HG02981 (cell line): Measurements from ENCODE around the gene MARCHF9.
A peak's percentile ranks its signal among the peaks of the same experiment; 100 is the strongest.

Experiments used
- ATAC-seq: cut with Tn5 transposase; IDR thresholded peaks from one replicate; pipeline ENCODE4 v1.9.1; 2021; ENCODE audit warnings: mild to moderate bottlenecking, moderate library complexity; ENCODE audit not compliant: unreplicated experiment

MARCHF9 gene

DNA sequence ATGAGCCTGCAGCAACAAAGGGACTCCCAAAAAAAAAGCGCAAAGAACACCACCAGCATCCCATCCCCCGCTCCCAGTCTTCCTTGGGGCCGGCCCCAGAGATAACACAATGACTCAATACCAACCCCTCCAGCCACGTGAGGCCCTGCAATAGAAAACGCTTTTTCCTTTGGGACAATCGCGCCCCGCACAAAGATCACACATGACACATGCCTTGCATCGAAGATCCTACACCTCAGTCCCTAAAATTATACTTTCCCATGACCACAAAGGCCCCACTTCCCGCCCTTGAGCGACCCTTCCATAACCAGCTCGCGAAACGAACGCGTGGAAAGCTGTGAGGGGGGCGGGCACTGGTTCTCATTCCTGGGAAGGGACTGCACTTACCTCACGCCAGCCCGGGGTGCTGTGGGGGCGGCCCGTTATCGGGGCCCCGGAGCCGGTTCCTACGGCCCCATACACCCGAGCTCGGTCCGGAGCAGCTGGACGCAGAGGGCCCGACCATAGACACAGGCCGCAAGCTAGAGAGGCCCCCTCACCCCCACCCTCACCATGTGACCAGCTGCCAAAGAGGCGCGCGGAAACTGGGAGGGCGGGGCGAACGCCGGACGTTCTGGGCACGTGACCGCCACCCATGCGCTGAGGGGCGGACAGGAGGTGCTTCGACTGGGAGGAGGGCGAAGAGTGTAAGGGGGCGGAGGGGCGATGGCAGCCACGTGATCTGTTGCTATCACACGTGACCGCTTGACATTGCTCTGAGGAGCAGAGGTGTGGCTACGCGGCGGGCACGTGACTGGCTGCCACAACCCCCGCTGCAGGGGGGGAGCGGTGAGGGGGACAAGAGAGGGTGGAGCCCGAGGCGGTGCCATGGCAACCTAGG, 2.9 kb upstream of the MARCHF9 start, which contains the start of gene CDK4:
CDK4 (minus strand) TSS at position 523 of the 880 bp plus-strand sequence. CDS start 593 bp downstream, outside the sequence.
- ATAC-seq, result peak; percentile 71

DNA sequence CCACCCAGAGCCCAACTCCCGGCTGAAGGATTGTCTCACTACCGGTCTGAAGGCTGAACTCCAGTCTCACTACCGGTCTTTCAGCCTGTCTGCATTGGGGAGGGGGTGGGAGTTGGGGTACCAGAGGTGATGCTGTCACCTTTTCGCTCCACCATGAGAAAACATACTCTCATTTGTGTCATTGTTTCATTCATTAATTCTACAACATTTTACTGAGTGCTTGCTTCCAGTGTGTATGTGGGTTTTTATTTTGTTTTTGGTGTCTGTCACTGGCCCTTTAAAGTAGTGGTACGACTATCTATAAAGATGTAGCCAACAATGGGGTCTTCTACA, 2.3 kb upstream of the MARCHF9 start:
- no peak for ATAC-seq

DNA sequence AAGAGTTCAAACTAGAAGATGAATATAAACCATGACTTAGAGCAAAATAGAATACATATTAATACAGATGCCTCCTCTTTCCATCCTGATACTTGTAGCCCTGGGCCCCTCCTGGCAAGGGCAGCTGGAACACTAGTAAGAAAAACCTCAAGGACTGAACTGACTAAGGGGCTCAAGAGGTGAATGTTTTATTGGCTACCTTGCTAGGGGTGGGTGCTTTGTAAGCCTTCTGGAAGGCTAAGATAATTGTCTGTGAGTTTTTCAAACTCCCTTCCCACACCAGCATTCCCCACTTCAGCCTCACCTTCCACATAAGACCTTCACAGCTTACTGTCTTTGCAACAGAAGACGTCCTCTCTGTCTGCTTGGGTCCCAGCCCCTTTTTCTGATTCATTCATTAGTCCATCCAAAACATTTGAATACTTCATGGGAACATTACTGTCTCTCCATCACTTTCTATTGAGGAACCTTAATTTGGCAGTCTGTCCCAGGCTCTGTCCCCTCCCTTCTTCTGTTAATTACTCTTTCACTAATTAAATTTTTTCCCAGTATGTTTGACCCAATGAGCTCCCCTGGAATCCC, 1.1 kb upstream of the MARCHF9 start:
- ATAC-seq, result no peak

DNA sequence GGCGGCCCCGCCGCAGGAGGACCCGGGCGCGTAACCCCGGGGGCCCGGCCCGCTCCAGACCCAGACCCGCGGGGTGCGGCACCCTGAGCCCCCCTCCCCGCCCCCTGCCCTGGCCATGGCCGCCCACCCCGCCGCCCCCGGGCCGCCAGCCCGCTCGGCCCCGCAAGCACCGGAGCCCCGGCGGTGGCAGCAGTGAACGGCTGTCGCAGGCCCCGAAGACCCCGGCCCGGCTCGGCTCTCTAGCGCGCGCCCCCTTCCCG, 221 bp downstream of the MARCHF9 start:
- ATAC-seq, result no peak

DNA sequence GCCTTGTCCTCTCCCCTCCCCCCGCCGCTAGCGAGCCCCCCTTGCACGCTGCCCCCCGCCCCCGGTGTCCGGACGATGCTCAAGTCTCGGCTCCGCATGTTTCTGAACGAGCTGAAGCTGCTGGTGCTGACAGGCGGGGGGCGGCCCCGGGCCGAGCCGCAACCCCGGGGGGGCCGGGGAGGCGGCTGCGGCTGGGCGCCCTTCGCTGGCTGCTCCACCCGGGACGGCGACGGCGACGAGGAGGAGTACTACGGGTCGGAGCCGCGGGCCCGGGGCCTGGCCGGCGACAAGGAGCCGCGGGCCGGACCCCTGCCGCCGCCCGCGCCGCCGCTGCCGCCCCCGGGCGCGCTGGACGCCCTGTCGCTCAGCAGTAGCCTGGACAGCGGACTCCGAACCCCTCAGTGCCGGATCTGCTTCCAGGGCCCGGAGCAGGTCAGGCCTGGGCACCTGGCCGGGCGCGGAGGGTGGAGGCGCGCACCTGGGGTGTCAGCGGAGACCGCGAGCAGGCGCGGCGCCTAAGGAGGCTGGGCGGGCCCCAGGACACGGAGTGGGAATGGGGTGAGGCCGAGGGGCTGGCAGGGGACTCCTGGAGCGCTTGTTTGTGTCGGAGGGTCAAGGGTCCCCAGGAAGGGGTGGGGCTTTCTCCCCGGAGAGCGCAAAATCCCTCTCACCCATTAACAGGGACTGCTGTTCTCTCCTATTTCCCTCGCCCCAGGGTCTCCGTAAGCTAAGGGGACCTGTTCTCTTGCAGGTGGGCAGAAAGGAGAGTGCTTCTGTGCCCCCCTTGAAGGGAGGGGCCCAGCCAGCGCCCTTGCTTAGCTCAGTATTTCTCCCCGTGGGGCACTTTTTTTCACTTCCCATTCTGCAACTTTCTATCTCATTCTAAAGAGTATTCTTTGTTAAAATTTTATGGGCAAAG, 810 bp downstream of the MARCHF9 start:
- no peak for ATAC-seq

DNA sequence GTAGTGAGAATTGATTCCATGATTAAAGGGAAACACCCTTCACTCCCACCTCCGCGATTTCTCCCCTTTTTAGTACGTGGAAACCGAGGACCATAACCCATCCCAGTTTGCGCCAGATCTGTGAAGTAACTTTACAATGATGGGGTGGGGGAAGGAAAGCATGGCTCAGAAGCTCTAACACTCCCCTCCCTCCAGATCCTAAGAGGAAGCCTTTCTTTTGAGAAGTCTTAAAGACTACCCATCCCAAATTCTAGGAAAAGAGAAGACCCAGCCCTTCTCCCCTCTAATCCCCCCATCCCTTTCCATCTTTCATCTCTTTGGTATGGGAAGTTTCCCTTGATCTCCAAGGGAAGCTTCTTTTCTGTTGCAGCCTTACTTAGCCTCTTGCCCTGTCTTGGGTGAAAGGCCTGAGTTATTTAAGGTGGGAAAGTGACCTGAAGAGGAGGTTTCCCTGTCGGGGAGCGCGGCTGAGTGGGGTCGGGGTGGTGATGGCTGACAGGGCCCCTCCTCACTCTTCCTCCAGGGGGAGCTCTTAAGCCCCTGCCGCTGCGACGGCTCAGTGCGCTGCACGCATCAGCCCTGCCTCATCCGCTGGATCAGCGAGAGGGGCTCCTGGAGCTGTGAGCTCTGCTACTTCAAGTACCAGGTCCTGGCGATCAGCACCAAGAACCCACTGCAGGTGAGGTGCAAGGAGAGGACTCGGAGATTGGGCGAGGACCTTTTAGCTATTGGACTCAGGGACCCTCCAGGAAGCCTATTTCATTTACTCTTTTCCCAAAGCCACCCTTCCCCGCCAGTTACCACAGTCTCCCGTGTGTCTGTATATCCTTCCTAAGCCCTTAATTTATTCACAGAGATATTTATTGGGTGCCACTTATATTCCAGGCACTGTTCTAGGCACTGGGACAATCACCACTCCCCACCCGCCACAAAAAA, 1.8 kb downstream of the MARCHF9 start:
- ATAC-seq, result peak; percentile 21

DNA sequence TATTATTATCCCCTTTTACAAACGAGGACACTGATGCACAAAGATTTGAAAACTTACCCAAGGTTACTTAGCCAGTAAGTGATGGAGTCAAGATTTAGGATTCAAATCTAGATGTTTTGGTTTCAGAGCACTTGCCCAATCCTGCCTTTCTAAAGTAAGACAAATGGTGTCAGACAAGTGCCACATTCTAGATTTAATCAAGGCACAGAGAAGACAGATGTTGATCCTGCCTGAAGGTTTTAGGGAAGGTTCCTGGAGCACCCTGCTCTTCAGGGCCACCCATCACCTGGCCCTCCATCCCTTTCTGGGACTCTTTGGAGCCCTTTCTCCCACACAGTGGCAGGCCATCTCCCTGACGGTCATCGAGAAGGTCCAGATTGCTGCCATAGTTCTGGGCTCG, 2.9 kb downstream of the MARCHF9 start:
- no peak for ATAC-seq

DNA sequence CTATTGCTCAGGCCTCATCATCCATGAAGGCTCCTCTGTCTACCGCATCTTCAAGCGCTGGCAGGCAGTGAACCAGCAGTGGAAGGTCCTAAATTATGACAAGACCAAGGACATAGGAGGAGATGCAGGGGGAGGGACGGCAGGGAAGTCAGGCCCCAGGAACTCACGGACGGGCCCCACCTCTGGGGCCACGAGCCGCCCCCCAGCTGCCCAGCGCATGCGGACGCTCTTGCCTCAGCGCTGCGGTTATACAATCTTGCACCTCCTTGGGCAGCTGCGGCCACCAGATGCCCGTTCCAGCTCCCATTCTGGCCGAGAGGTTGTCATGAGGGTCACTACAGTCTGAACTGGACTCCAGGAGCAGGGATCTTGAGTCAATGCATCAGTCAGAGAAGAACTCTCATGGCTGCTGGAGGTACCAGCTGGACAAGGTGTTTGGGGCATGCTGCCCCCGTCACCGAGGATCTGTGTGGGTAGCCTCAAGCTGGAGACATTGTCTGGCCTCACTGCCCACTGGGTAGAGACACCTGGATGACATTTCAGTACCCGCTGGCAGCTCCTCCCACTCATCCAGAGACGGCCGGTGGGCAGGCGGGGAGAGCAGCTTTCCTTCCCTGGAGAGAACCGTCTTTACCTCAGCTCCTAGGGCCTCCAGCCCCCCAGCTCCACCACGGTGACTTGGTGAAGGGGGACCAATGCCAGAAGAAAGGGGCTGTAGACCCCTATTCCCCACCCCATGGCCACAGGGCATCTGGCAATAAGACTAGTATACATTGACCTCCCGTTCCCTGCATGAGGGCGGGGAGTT, 3.9 kb downstream of the MARCHF9 start:
- ATAC-seq, result no peak

DNA sequence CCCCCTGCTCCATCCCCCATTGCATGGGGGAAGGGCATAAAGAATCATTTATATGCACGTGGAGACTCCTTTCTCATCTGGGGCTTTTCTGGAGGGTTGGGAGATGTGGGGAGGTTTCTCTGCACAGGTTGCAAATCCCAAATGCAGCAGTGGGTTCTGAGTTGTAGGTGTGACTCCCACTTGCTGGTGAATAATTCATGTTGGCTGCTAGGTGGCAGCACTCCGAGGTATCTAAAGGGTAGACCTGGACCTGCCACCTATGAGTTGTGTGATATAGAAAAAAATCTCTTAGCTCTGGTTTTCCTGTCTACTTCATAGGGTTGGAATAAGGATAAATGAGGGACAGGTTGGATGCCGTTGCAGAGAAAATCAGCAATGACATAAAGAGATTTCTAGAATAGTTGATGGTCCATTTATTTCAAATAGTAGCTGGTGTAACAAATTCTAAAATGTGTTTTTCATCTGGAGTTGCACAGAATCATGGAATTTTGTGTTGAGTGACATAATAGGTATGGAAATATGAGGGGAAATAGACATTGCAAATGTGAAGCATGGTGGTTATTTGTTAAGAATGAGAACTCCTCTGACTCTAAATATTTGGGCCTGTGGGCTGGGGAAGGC, 4.6 kb downstream of the MARCHF9 start:
- no peak for ATAC-seq

DNA sequence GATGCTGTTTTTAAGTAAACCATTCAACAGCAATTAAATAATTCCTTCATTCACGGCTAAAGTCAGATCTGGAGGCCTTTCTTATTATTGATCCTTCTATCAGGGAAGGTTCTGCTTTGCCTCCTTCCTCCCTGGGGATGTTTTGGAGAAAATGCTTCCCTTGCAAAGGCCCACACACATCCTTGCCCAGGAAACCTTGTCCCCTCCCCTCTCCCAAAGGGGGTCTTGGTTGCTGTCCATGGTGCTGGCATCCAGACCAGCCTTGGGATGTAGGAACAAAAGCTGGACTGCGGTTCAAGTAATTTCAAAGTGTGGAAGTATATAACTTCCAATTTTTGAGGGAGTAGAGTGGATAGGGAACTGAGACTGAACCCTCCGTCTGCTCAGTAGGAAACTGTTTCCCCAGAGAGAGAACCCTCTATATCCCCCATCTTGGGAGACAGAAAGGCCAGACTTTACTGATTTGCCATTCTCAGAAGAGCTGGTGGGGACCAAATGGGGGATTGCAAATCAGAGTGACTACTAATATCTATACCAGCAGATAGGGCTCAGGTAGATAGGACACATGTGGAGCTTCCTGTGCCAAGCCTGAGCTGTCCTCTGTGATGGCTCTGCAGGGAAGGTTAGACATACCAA, 5.6 kb downstream of the MARCHF9 start:
- ATAC-seq, result no peak

DNA sequence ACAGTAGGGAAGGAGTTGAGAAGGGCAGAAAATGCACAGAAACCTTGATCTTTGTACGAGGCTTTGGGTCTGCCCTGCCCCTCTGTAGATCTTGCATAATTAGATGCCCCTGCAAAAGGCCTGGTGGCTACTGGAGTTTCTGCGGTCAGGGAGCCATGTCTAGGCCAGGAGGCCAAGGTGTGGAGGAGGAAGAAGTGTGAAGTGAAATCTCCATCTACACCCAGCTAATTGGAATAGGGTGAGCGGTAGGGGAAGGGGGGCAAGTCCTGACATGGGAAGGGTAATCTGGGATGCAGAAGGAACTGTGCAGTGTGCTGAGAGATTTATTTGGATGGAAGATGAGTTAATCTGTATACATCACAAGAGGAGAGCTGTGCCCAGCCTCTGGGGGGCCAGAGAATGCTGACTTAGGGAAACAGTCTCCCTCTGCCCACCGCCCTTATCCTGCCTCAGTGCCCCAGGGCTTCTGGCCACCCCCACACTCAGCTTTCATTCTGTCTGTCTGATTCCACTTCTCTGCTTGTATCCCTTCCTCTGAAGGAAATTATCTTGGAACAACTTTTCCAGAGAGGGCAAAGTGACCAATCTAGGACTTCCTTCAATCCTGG, 6.6 kb downstream of the MARCHF9 start:
- no peak for ATAC-seq

DNA sequence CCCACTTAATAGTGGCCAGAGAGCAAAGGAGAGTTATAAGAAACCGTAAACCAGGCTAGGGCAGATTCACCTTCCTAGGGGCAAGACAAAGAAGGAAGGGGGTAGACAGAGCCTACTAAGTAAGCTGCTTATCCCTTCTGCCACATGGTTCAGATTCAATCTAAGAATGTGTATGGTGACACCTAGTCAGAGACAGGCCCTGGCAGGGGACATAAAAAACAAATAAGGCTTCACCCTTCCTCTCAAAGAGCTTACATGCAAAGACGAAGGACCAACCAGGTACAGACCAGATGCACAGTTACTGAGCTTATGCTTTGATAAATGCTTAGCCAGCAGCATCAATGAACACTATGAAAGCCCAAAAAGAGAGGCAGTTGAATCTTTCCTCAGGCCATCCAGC, 7.6 kb downstream of the MARCHF9 start:
- ATAC-seq, result no peak

DNA sequence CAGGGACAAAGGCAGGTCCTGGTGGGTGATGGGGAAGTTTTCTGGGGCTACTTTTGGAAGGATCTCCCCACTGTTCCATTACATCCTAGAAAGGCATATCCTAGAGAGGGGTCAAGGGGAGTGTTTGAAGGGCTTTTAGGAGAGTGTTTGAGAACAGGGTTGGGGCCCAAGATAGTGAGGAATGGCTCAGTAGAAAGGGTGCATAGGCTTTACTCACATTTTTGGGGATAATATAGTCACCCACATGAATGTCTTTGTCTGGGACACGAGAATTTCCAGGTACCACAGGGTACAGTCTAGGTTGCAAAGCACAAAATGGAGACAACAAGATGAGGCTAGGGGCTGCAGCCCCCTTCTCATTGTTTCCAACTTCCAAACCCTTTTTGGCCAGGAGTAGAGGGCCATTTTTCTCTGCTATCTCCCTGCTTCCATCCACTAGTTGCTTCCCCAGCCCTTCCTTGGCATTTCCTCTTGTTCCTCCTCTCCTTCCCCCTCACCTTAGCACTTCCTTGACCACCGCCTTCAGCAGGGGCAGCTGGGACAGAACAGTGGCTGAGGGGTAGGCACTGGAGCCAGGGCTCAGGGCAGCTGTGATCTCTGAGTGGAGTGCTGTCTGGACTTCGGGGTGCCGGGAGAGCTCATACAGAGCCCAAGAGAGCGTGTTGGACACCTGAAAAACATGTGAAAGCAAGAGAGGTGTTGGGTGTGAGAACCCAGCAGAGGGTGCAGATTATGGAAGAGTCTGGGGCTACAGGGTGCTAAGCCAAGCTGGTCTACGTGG, 9.2 kb downstream of the MARCHF9 start:
- ATAC-seq, result no peak

DNA sequence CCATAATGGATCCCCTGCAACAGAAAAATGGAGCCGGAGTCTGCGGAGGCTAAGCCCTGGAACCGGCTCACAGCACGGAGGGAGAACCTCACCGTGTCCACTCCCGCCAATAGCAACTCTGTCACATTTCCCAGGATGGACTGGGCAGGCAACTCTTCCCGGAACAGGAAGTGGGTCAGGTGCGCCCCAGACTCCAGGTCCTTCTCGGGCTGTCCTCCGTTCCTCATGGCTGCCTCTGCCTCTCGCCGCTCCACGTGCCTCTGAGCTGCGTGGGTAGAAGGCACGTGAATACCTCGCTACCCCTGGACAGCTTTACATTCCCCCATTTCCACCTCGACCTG, 9.7 kb downstream of the MARCHF9 start:
- no peak for ATAC-seq

DNA sequence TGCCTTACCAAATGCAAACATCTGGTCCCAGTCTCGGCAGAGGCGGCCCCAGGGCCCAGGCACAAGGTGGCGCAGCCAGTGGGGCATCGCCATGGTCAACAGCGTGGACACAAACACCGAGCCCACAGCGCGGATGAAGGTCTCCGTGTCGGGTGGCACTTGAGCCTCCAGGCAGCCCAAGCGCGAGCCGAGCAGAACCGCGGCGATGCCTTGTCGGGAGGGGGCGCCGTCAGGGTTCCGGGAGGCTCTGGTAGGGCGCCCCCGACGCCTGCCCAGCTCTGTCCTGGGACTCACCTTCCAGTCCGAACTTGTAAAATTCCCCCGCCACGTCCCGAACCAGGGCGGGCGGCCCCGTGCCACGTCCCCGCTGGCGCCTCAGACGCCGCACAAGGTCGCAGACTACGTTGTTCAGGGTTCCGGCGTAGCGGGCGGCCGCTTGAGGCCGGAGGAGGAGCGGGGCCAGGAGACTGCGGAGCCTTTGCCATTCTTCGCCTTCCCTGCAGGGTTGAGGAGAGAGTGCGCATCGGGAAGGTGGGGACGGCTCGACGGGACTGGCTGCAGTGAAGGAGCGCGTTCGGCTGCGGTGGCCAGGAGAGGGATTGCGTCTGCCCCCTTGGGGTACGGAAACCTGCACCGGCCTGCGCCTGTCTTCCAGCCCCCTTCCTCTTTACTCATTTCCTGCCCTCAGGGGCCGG, 10.2 kb downstream of the MARCHF9 start:
- ATAC-seq, result no peak

DNA sequence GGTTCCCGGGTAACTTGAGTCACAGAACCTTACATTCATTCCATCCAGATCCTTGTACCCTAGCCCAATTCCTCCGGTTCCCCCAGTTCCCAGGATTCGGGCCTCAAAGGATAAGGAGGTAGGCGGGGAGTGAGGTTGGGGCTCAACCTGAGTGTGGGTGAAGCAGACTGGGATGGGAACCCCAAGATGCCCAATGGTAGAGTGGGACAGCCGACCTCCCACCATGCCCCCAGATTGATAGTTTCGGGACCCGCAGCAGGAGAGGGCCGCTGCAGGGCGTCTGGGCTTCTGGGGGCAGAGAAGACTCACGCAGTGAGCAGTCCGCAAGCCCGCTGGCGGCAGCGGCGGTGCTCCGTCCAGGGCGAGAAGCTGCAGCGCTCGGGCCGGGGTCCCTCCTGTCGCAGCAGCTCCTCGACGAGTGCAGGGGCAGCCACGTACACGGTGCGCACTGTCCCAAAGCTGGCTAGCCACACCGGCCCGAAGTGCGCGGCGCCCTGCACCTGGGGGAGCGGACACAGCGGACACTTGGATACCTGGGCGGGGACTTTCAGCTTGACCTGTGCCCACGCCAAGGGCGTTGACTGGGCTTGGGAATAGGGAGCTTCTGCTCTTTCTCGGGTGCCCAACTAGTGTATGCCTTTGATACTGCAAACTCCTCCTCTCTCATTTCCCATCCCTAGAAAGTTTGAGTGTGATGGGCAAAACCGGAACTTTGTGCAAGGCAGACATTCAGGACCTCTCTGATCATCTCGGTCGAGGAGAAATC, 11.0 kb downstream of the MARCHF9 start:
- ATAC-seq, result no peak
